GM12865 (cell line): ENCODE data around the gene CPNE9.

Experiments used
- DNase-seq: peaks from one replicate; pipeline ENCODE4 v3.0.0; 2010; ENCODE audit warnings: low read depth
- H3K4me3 ChIP-seq: 2 replicates; pipeline ENCODE4 v1.5.1; 2011; ENCODE audit warnings: mild to moderate bottlenecking, low read depth, low read length, control low read depth
- CTCF ChIP-seq: IDR thresholded peaks from 2 replicates; pipeline ENCODE4 v1.5.1; 2011; ENCODE audit warnings: low read length, control low read depth, low read depth, inconsistent platforms; ENCODE audit not compliant: insufficient read depth; ENCODE audit errors: missing control alignments

The CPNE9 gene

GRCh38 chr3:9730657-9731205 lies 27.1 kb downstream of the CPNE9 start:
- DNase-seq, result no peak
- peak overlapping the region; percentile 81 for H3K4me3 ChIP-seq
- TF ChIP-seq CTCF, result no peak

- TF ChIP-seq CTCF, result no peak
- peak within 1 kb of the TSS; percentile 92 for H3K4me3 ChIP-seq
- peak; percentile 100 for DNase-seq
These were observed 27.8 kb downstream of the CPNE9 start, which contains the start of gene BRPF1 for GRCh38 chr3:9731206-9732079. TSS of gene BRPF1 (plus strand) at chr3:9731735. CDS start at chr3:9734141, 2,406 bp downstream.

GRCh38 chr3:9732080-9732739 lies 28.6 kb downstream of the CPNE9 start:
- peak; percentile 52 for DNase-seq
- peak overlapping the region; percentile 92 for H3K4me3 ChIP-seq
- no peak for TF ChIP-seq CTCF

GRCh38 chr3:9732740-9733115 lies 29.1 kb downstream of the CPNE9 start:
- no peak for DNase-seq
- TF ChIP-seq CTCF, result no peak
- H3K4me3 ChIP-seq, result peak overlapping the region; percentile 92

- H3K4me3 ChIP-seq, result no peak overlapping the region
- TF ChIP-seq CTCF, result no peak
- no peak for DNase-seq
These were observed 33.2 kb downstream of the CPNE9 start for GRCh38 chr3:9736831-9737230.

- no peak overlapping the region for H3K4me3 ChIP-seq
- TF ChIP-seq CTCF, result no peak
- no peak for DNase-seq
These were observed 35.5 kb downstream of the CPNE9 start for GRCh38 chr3:9739181-9739580.
